NT2/D1 (cell line): ENCODE measurements around the gene PPM1L.

Experiments
- YY1 ChIP-seq: IDR thresholded peaks from 2 replicates; pipeline ENCODE4 v1.6.1; 2011; ENCODE audit not compliant: insufficient read length, insufficient read depth
- ZNF274 ChIP-seq: IDR thresholded peaks from 2 replicates; pipeline ENCODE4 v1.6.1; 2011; ENCODE audit warnings: mild to moderate bottlenecking, low read depth, low read length

GRCh38 chr3:160754855-160755747 is 930 bp upstream of the PPM1L start:
- TF ChIP-seq YY1 = no peak
- no peak for TF ChIP-seq ZNF274
